ENCODE results near the gene RPL6.
"Not testable (repeated sequence)": the region's sequence is repeated elsewhere in the genome, so short reads cannot be mapped to it uniquely, and the experiment has no call there.

The RPL6 gene

DNA sequence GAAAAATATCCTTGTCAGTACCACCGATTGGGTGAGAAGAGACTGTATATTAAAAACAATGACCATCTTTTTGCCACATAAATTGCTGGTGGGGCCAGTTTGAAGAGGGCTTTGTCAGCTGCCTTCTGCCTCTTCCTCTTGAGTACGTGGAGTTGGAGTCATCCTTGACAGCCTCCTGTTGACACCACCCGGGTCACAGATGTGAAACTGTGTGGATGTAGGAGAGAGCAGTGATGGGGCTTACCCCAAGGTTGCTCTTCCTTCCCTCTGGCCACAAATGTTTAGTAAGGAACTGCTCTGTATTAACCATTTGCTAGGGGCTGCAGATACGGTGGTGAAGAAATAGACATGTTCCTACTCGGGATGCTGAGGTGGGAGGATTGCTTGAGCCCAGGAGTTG is 21.5 kb upstream of the RPL6 start:
- H3K4me3 Mint-ChIP-seq, result peak overlapping the region; percentile 60
- peak overlapping the region; percentile 97 for H3K27ac Mint-ChIP-seq
- peaks cover 40% of the 10 kb centered on the region for H3K4me1 Mint-ChIP-seq
- H3K9me3 Mint-ChIP-seq, result no peaks in the 10 kb centered on the region
- H3K27me3 Mint-ChIP-seq, result no peaks in the 10 kb centered on the region
- peaks cover 24% of the 10 kb centered on the region for H3K36me3 Mint-ChIP-seq (ENCODE audit: low read depth)
- ATAC-seq (peak; percentile 93), DNase-seq (peak; percentile 27)

DNA sequence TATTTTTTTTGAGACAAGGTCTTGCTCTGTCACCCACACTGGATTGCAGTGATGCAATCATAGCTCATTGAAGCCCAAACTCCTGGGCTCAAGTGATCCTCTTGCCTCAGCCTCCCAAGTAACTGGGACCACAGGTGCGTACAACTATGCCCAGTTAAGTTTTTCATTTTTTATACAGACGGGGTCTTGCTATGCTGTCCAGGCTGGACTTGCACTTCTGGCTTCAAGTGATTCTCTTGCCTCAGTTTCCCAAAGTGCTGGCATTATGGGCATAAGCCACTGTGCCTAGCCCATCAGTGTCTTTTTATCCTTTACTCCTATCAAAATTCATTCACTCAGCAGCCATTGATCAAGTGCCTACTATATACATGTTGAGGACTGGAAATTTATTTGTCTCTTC is 18.4 kb upstream of the RPL6 start:
- H3K27ac Mint-ChIP-seq, result no peak overlapping the region
- peaks cover 49% of the 10 kb centered on the region for H3K4me1 Mint-ChIP-seq
- peaks cover 35% of the 10 kb centered on the region for H3K36me3 Mint-ChIP-seq (ENCODE audit: low read depth)
- H3K4me3 Mint-ChIP-seq, result no peak overlapping the region
- DNase-seq (no peak), ATAC-seq (no peak)
- no peaks in the 10 kb centered on the region for H3K27me3 Mint-ChIP-seq
- H3K9me3 Mint-ChIP-seq, result no peaks in the 10 kb centered on the region

- Mint-ChIP-seq H3K4me3 (no peak overlapping the region), H3K27me3 (no peaks in the 10 kb centered on the region), H3K4me1 (peaks cover 51% of the 10 kb centered on the region), H3K27ac (no peak overlapping the region), H3K36me3 (ENCODE audit: low read depth) (peaks cover 36% of the 10 kb centered on the region), H3K9me3 (no peaks in the 10 kb centered on the region)
- ATAC-seq (no peak), DNase-seq (no peak)
Observed at GRCh38 chr12:112425582-112426382, 16.4 kb upstream of the RPL6 start.

GRCh38 chr12:112424126-112424525 is 14.7 kb upstream of the RPL6 start:
- no peak overlapping the region for H3K4me3 Mint-ChIP-seq
- no peak overlapping the region for H3K27ac Mint-ChIP-seq
- H3K4me1 Mint-ChIP-seq, result peaks cover 57% of the 10 kb centered on the region
- H3K9me3 Mint-ChIP-seq, result no peaks in the 10 kb centered on the region
- no peak for ATAC-seq
- H3K36me3 Mint-ChIP-seq (ENCODE audit: low read depth), result peaks cover 43% of the 10 kb centered on the region
- no peak for DNase-seq
- no peaks in the 10 kb centered on the region for H3K27me3 Mint-ChIP-seq

DNA sequence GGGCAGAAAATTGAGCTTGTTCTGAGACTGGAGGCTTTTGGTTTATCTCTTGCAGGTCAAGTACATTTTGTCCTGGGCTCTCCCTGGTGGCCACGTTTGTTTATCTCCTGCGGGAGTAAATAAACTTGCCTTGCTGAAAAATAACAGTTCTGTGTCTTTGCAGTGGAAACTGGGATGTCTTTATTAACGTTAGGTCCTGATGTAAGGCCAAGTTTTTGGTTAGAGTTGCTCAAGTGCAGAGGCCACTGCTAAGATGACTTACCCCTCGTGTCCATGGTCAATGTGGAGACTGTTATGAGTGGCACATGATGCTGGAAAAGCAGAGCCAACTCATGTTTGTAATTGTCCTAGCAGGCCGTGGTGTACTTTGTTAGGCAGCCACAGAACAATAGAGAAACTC is 13.1 kb upstream of the RPL6 start:
- Mint-ChIP-seq H3K4me1 (peaks cover 57% of the 10 kb centered on the region), H3K27me3 (no peaks in the 10 kb centered on the region), H3K4me3 (no peak overlapping the region), H3K9me3 (no peaks in the 10 kb centered on the region), H3K36me3 (ENCODE audit: low read depth) (peaks cover 38% of the 10 kb centered on the region), H3K27ac (no peak overlapping the region)
- no peak for DNase-seq
- no peak for ATAC-seq

DNA sequence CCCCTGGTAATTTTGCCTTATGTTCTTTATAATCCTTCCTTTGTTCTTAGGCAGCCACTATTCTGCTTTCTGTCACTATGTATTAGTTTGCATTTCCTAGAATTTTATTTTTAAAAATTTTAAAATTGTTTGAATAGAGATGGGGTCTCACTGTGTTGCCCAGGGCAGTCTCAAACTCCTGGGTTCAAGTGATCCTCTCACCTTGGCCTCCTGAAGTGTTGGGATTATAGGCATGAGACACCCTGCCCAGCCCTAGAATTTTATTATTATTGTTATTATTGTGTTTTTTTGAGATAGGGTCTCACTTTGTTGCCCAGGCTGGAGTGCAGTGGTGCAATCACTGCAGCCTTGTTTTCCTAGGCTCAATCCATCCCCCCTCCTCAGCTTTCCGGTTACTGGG is 12.0 kb upstream of the RPL6 start:
- ATAC-seq, result no peak
- H3K4me1 Mint-ChIP-seq, result peaks cover 60% of the 10 kb centered on the region
- no peak for DNase-seq
- H3K36me3 Mint-ChIP-seq (ENCODE audit: low read depth), result peaks cover 38% of the 10 kb centered on the region
- no peaks in the 10 kb centered on the region for H3K9me3 Mint-ChIP-seq
- no peak overlapping the region for H3K27ac Mint-ChIP-seq
- H3K4me3 Mint-ChIP-seq, result no peak overlapping the region
- H3K27me3 Mint-ChIP-seq, result no peaks in the 10 kb centered on the region

GRCh38 chr12:112420740-112421139 is 11.3 kb upstream of the RPL6 start:
- ATAC-seq (no peak), DNase-seq (no peak)
- Mint-ChIP-seq H3K9me3 (no peaks in the 10 kb centered on the region), H3K36me3 (ENCODE audit: low read depth) (peaks cover 35% of the 10 kb centered on the region), H3K4me1 (peaks cover 57% of the 10 kb centered on the region), H3K4me3 (peak overlapping the region; percentile 97), H3K27ac (peak overlapping the region; percentile 99), H3K27me3 (no peaks in the 10 kb centered on the region)

DNA sequence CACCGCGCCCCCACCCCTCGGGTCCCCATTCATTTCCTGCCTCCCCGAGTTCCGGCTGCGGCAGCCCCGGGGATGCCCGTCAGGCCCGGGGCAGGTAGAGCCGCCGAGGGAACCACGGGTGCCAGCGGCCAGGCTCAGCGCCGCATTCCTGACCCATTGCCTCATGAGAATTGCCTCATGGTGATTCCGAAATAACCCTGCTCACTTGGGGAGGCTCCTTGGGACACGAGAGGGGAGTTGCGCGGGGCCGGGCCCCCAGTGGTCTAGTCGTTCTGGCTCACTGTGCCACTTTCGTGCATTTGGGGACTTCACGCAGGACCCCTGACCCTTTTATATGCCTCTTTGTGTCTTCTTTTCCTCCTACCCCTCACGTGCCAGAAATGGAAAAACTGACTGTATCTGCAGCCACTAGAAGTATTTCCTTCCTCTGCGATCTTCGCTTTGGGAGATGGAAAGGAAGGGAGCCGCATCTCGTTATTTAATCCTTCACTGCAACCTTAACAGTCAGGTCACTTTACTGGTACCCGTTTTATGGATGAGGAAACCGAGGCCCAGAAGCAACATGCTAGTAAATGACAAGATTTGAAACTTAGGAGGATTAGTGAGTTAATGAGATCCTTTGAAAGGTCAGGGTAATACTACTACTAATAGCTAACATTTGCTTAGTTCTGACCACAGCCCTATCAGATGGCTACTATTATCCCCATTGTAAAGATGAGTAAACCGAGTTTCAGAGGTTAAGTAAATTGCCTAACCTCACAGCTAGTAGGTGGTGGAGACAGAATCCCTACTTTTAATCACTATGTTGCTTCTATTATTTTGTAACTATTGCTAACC is 10.1 kb upstream of the RPL6 start:
- Mint-ChIP-seq H3K4me3 (peak overlapping the region; percentile 97), H3K9me3 (no peaks in the 10 kb centered on the region), H3K27me3 (no peaks in the 10 kb centered on the region), H3K27ac (peak overlapping the region; percentile 99), H3K4me1 (peaks cover 51% of the 10 kb centered on the region), H3K36me3 (ENCODE audit: low read depth) (peaks cover 32% of the 10 kb centered on the region)
- DNase-seq (peak; percentile 37), ATAC-seq (peak; percentile 54)

GRCh38 chr12:112418608-112419296 is 9.3 kb upstream of the RPL6 start, which contains the start of gene PTPN11:
Gene PTPN11 (plus strand): TSS chr12:112418947. CDS start chr12:112419112, 165 bp downstream.
- DNase-seq (peak; percentile 95), ATAC-seq (peak; percentile 87)
- no peaks in the 10 kb centered on the region for H3K9me3 Mint-ChIP-seq
- H3K27me3 Mint-ChIP-seq, result no peaks in the 10 kb centered on the region
- H3K4me1 Mint-ChIP-seq, result peaks cover 45% of the 10 kb centered on the region
- H3K27ac Mint-ChIP-seq, result peak within 1 kb of the TSS; percentile 99
- peaks cover 26% of the 10 kb centered on the region for H3K36me3 Mint-ChIP-seq (ENCODE audit: low read depth)
- peak within 1 kb of the TSS; percentile 97 for H3K4me3 Mint-ChIP-seq

- Mint-ChIP-seq H3K4me3 (peak overlapping the region; percentile 94), H3K27me3 (no peaks in the 10 kb centered on the region), H3K9me3 (no peaks in the 10 kb centered on the region), H3K4me1 (peaks cover 44% of the 10 kb centered on the region), H3K36me3 (ENCODE audit: low read depth) (peaks cover 26% of the 10 kb centered on the region), H3K27ac (peak overlapping the region; percentile 97)
- no peak for DNase-seq
- ATAC-seq, result no peak
Observed at GRCh38 chr12:112418273-112418607, 8.8 kb upstream of the RPL6 start.

DNA sequence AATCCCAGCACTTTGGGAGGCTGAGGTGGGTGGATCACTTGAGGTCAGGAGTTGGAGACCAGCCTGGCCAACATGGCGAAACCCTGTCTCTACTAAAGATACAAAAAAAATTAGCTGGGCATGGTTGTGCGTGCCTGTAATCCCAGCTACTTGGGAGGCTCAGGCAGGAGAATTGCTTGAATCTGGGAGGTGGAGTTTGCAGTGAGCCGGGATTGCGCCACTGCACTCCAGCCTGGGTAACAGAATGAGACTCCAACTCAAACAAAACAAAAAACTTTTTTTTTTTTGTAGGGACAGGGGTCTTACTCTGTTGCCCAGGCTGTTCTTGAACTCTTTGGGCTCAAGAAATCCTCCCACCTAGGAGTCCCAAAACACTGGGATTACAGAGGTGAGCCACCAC is 6.1 kb upstream of the RPL6 start:
- not testable (repeated sequence) for H3K27ac Mint-ChIP-seq; DNase-seq; H3K4me3 Mint-ChIP-seq; H3K36me3 Mint-ChIP-seq (ENCODE audit: low read depth); ATAC-seq; H3K27me3 Mint-ChIP-seq; H3K9me3 Mint-ChIP-seq
- peaks cover 23% of the 10 kb centered on the region for H3K4me1 Mint-ChIP-seq

DNA sequence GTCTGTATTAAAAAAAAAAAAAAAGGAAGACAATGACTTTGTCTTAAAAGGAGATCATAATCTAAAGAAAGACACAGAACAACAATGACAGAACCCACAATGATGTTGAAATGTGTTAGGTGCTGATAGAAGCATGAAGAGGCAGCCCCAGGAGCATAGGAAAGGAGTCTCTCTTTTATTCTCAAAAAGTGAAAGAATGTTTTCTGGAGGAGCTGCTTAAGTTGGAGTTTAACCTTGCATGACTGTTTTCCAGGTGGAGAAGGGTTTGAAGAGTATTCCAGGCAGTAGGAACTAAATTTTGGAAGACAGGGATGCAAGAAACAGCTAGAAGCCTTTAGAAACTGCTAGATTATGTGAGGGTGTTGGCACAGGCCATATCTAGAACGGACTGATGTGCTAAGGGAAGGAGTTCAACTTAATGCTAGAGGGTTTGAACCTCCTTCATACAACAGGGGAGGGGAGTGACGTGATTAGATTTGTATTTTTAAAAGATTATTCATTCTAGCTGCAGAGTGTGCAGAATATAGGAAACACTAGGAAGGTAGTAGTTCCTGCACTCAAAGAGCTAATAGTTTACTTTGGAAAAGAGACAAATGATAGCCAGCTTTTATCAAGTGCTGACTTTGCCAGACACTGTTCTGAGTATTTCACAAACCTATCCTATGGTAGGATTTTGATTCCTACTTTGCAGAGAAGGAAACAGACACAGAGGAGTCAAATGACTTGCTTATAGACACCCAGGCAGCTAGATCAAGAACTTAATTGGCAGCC is 4.6 kb upstream of the RPL6 start:
- H3K27me3 Mint-ChIP-seq, result no peaks in the 10 kb centered on the region
- no peak for DNase-seq
- H3K4me3 Mint-ChIP-seq, result no peak overlapping the region
- H3K27ac Mint-ChIP-seq, result no peak overlapping the region
- no peaks in the 10 kb centered on the region for H3K9me3 Mint-ChIP-seq
- ATAC-seq, result no peak
- H3K36me3 Mint-ChIP-seq (ENCODE audit: low read depth), result peaks cover 6% of the 10 kb centered on the region
- H3K4me1 Mint-ChIP-seq, result peaks cover 14% of the 10 kb centered on the region

DNA sequence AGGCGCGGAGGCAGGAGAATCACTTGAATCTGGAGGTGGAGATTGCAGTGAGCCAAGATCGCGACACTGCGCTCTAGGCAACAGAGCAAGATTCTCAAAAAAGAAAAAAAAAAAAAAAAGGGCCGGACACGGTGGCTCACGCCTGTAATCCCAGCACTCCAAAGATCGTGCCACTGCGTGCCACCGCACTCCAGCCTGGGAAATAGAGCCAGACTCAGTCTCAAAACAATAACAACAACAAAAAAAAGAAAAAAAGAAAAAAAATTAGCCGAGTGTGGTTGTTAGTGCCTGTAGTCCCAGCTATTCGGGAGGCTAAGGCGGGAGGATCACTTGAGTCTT is 470 bp upstream of the RPL6 start:
- DNase-seq, result no peak
- Mint-ChIP-seq H3K4me3 (peak overlapping the region; percentile 100), H3K27ac (peak overlapping the region; percentile 100), H3K27me3 (no peaks in the 10 kb centered on the region), H3K9me3 (no peaks in the 10 kb centered on the region), H3K36me3 (ENCODE audit: low read depth) (peaks cover 46% of the 10 kb centered on the region), H3K4me1 (peaks cover 37% of the 10 kb centered on the region)
- no peak for ATAC-seq

DNA sequence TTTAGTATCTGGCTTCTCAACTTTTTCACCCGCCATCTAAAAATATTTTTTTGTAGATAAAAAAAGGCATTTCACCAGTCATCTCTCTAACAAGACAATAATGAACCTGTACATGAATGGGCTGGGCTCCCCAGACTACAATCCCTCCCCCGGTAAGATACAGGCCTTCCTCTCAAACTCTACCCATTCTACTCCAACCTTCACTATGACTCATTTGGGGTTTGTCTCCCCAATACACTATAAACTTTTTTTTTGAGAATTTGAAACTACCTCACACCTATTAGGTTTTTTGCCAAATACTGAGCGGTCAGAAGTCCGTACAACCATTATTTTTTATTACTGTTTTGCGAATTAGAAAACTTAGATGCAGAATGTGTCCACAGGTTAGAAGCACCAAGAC is 784 bp downstream of the RPL6 start:
- peaks cover 56% of the 10 kb centered on the region for H3K36me3 Mint-ChIP-seq (ENCODE audit: low read depth)
- H3K4me1 Mint-ChIP-seq, result peaks cover 39% of the 10 kb centered on the region
- DNase-seq, result no peak
- H3K27ac Mint-ChIP-seq, result peak overlapping the region; percentile 100
- peak overlapping the region; percentile 100 for H3K4me3 Mint-ChIP-seq
- ATAC-seq, result peak; percentile 26
- no peaks in the 10 kb centered on the region for H3K9me3 Mint-ChIP-seq
- no peaks in the 10 kb centered on the region for H3K27me3 Mint-ChIP-seq

All from activated naive CD8-positive, alpha-beta T cell treated with anti-CD3 and anti-CD28 coated beads, Interleukin-2, amount 50 U/mL, for 24 hours (primary cell).